ENCODE results near the gene NME7.
A peak's percentile ranks its signal among the peaks of the same experiment; 100 is the strongest.

NME7 gene

GRCh38 chr1:169387399-169387798, 19.8 kb upstream of the NME7 start:
- no peaks in the 10 kb centered on the region for H3K27me3 ChIP-seq (ENCODE audit: insufficient read depth, low read depth, severe bottlenecking)
- H3K4me3 ChIP-seq (ENCODE audit: low read depth, low read length), result no peak overlapping the region
- TF ChIP-seq CTCF (IDR thresholded peaks at IDR 0.05; ENCODE audit: low read depth, low read length), result no peak
- DNase-seq, result no peak
- H3K27ac ChIP-seq, result no peak overlapping the region
- no peaks in the 10 kb centered on the region for H3K9me3 ChIP-seq (ENCODE audit: severe bottlenecking)
- H3K36me3 ChIP-seq, result no peaks in the 10 kb centered on the region

GRCh38 chr1:169383449-169383848, 15.9 kb upstream of the NME7 start:
- Histone ChIP-seq H3K27me3 (ENCODE audit: insufficient read depth, low read depth, severe bottlenecking) (no peaks in the 10 kb centered on the region), H3K36me3 (no peaks in the 10 kb centered on the region), H3K27ac (no peak overlapping the region), H3K9me3 (ENCODE audit: severe bottlenecking) (no peaks in the 10 kb centered on the region), H3K4me3 (ENCODE audit: low read depth, low read length) (no peak overlapping the region)
- no peak for DNase-seq
- no peak for TF ChIP-seq CTCF (IDR thresholded peaks at IDR 0.05; ENCODE audit: low read depth, low read length)

GRCh38 chr1:169381162-169381561, 13.6 kb upstream of the NME7 start:
- Histone ChIP-seq H3K9me3 (ENCODE audit: severe bottlenecking) (no peaks in the 10 kb centered on the region), H3K4me3 (ENCODE audit: low read depth, low read length) (no peak overlapping the region), H3K27ac (no peak overlapping the region), H3K27me3 (ENCODE audit: insufficient read depth, low read depth, severe bottlenecking) (no peaks in the 10 kb centered on the region), H3K36me3 (no peaks in the 10 kb centered on the region)
- DNase-seq, result no peak
- no peak for TF ChIP-seq CTCF (IDR thresholded peaks at IDR 0.05; ENCODE audit: low read depth, low read length)

GRCh38 chr1:169371404-169371803, 3.8 kb upstream of the NME7 start:
- no peak overlapping the region for H3K27ac ChIP-seq
- no peaks in the 10 kb centered on the region for H3K36me3 ChIP-seq
- TF ChIP-seq CTCF (IDR thresholded peaks at IDR 0.05; ENCODE audit: low read depth, low read length), result no peak
- no peak overlapping the region for H3K4me3 ChIP-seq (ENCODE audit: low read depth, low read length)
- no peak for DNase-seq
- H3K27me3 ChIP-seq (ENCODE audit: insufficient read depth, low read depth, severe bottlenecking), result no peaks in the 10 kb centered on the region
- no peaks in the 10 kb centered on the region for H3K9me3 ChIP-seq (ENCODE audit: severe bottlenecking)

- H3K27ac ChIP-seq, result peak overlapping the region; percentile 76
- DNase-seq, result peak; percentile 5
These were observed 791 bp upstream of the NME7 start for GRCh38 chr1:169368406-169368769.

More at GRCh38 chr1:169368406-169368769, 791 bp upstream of the NME7 start:
- no peaks in the 10 kb centered on the region for H3K27me3 ChIP-seq (ENCODE audit: insufficient read depth, low read depth, severe bottlenecking)
- peak overlapping the region; percentile 81 for H3K4me3 ChIP-seq (ENCODE audit: low read depth, low read length)
- no peaks in the 10 kb centered on the region for H3K9me3 ChIP-seq (ENCODE audit: severe bottlenecking)
- no peak for TF ChIP-seq CTCF (IDR thresholded peaks at IDR 0.05; ENCODE audit: low read depth, low read length)
- H3K36me3 ChIP-seq, result no peaks in the 10 kb centered on the region
